Sigmoid colon (tissue), 7 donors: ENCODE measurements around the gene ZAP70. TPM values are rescaled to one million over a fixed set of nuclear protein-coding genes. Genes with fewer than 3 reads are reported as not detected.

Experiments used
- DNase-seq: peaks from one replicate; pipeline ENCODE4 v3.0.0-alpha.2; 2019
- H3K27ac ChIP-seq, 4 donors: fragments of 200-600 bp; sonication (generic); one replicate each; pipeline ENCODE4 v1.5.1; 2016 to 2019; ENCODE audit warnings: mild to moderate bottlenecking in 1 of 4
- H3K27me3 ChIP-seq, 3 donors: fragments of 200-600 bp; sonication (generic); one replicate each; pipeline ENCODE4 v1.5.1; 2019; ENCODE audit warnings: mild to moderate bottlenecking in 1 of 3
- H3K36me3 ChIP-seq, 4 donors: fragments of 200-600 bp; sonication (generic); one replicate each; pipeline ENCODE4 v1.5.1; 2016 to 2019
- H3K4me1 ChIP-seq, 4 donors: fragments of 200-600 bp; sonication (generic); one replicate each; pipeline ENCODE4 v1.5.1; 2017 to 2019
- H3K4me3 ChIP-seq, 4 donors: fragments of 200-600 bp; sonication (generic); one replicate each; pipeline ENCODE4 v1.5.1; 2017 to 2019; ENCODE audit warnings: mild to moderate bottlenecking in 2 of 4, moderate library complexity in 1 of 4
- H3K9me3 ChIP-seq, 4 donors: fragments of 200-600 bp in 3 of 4; sonication (generic) in 3 of 4; one replicate each; pipeline versions ENCODE4 v1.5.1 to v1.6.1; 2013 to 2019
- EP300 ChIP-seq, 4 donors: sonication (generic); formaldehyde crosslinking; IDR thresholded peaks; one replicate each; pipeline ENCODE4 v1.6.1; 2017; ENCODE audit warnings: antibody characterized with exemption in 4 of 4
- POLR2A ChIP-seq, 2 donors: fragments of 450-650 bp; IDR thresholded peaks; one replicate each; pipeline ENCODE4 v1.6.1; 2016; ENCODE audit warnings: antibody characterized with exemption in 2 of 2, mild to moderate bottlenecking in 2 of 2, moderate library complexity in 2 of 2
- POLR2AphosphoS5 ChIP-seq, 4 donors: sonication (generic); formaldehyde crosslinking; IDR thresholded peaks; one replicate each; pipeline ENCODE4 v1.6.1; 2017; ENCODE audit warnings: antibody characterized with exemption in 4 of 4
- WGBS, 2 donors: extraction: QIAGEN DNeasy Blood & Tissue Kit; methylation state at CpG; one replicate each; pipeline ENCODE4 v1.1.7; 2013; 5-methylcytosine and 5-hydroxymethylcytosine counted together
- intact Hi-C: fragments of 100-400 bp; cut with DNase I; formaldehyde crosslinking; loops from one replicate; pipeline ENCODE4 v1.15.1; 2023
- polyA plus RNA-seq, 3 donors: library from polyadenylated mRNA; stranded (reverse); fragments of 200-250 nt; gene quantifications; one replicate each; pipeline ENCODE4 v1.2.3, GENCODE V29; 2013
- total RNA-seq, 4 donors: library from RNA; depleted of rRNA; stranded (reverse); fragments of >200 nt; gene quantifications; one replicate each; pipeline ENCODE4 v1.1.0, GENCODE V29; 2016
- TF ChIP-seq, protein P1 (sequence below), 4 experiments: fragments of 450-650 bp in 3 of 4; fragments of 200-600 bp in 1 of 4; IDR thresholded peaks; one replicate each; pipeline ENCODE4 v1.5.1; 2016 to 2019; ENCODE audit warnings: antibody characterized with exemption in 4 of 4, mild to moderate bottlenecking in 3 of 4, moderate library complexity in 2 of 4
- donor health status: healthy with polysubstance abuse.
- donor health status: Bipolar disorder and iron deficiency.
- donor health status: healthy.

ZAP70 gene
- total and polyA plus RNA-seq, 7 donors = 1.3 to 28.0 (median 2.5) TPM; not detected in 2

- Histone ChIP-seq H3K27ac (no peak overlapping the region), H3K36me3 (no peaks in the 10 kb centered on the region), H3K9me3 (peaks cover 0 to 1% (median 0%) of the 10 kb centered on the region in 4 donors), H3K27me3 (peaks cover 0 to 18% (median 10%) of the 10 kb centered on the region in 3 donors), H3K4me3 (no peak overlapping the region), H3K4me1 (no peaks in the 10 kb centered on the region)
- TF ChIP-seq POLR2A (IDR thresholded peaks at IDR 0.05) (no peak), EP300 (IDR thresholded peaks at IDR 0.05) (no peak), POLR2AphosphoS5 (IDR thresholded peaks at IDR 0.05) (no peak)
- TF ChIP-seq, protein P1, sequence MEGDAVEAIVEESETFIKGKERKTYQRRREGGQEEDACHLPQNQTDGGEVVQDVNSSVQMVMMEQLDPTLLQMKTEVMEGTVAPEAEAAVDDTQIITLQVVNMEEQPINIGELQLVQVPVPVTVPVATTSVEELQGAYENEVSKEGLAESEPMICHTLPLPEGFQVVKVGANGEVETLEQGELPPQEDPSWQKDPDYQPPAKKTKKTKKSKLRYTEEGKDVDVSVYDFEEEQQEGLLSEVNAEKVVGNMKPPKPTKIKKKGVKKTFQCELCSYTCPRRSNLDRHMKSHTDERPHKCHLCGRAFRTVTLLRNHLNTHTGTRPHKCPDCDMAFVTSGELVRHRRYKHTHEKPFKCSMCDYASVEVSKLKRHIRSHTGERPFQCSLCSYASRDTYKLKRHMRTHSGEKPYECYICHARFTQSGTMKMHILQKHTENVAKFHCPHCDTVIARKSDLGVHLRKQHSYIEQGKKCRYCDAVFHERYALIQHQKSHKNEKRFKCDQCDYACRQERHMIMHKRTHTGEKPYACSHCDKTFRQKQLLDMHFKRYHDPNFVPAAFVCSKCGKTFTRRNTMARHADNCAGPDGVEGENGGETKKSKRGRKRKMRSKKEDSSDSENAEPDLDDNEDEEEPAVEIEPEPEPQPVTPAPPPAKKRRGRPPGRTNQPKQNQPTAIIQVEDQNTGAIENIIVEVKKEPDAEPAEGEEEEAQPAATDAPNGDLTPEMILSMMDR (IDR thresholded peaks at IDR 0.05) = no peak
- 93 to 97% methylated on average over 6 of the region's 6 CpGs for WGBS, 2 donors
- intact Hi-C loops = no loop called here
- DNase-seq = no peak
These were observed 8.9 kb downstream of the ZAP70 start for GRCh38 chr2:97722227-97722626.

GRCh38 chr2:97723156-97724072, 10.0 kb downstream of the ZAP70 start:
- Histone ChIP-seq H3K9me3 (peaks cover 0 to 1% (median 0%) of the 10 kb centered on the region in 4 donors), H3K4me3 (no peak overlapping the region), H3K27ac (no peak overlapping the region), H3K27me3 (peaks cover 0 to 18% (median 10%) of the 10 kb centered on the region in 3 donors), H3K36me3 (no peaks in the 10 kb centered on the region), H3K4me1 (no peaks in the 10 kb centered on the region)
- DNase-seq = no peak
- WGBS, 2 donors = 86 to 89% methylated on average over 37 of the region's 37 CpGs
- no peak for TF ChIP-seq POLR2AphosphoS5 (IDR thresholded peaks at IDR 0.05)
- intact Hi-C loops = no loop called here

DNA sequence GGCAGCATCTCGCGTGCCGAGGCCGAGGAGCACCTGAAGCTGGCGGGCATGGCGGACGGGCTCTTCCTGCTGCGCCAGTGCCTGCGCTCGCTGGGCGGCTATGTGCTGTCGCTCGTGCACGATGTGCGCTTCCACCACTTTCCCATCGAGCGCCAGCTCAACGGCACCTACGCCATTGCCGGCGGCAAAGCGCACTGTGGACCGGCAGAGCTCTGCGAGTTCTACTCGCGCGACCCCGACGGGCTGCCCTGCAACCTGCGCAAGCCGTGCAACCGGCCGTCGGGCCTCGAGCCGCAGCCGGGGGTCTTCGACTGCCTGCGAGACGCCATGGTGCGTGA, 10.7 kb downstream of the ZAP70 start:
- H3K27me3 ChIP-seq = peaks cover 0 to 18% (median 10%) of the 10 kb centered on the region in 3 donors
- no peak overlapping the region for H3K27ac ChIP-seq
- H3K36me3 ChIP-seq = no peaks in the 10 kb centered on the region
- TF ChIP-seq, protein P1 (IDR thresholded peaks at IDR 0.05) = no peak
- TF ChIP-seq POLR2AphosphoS5 (IDR thresholded peaks at IDR 0.05) = no peak
- TF ChIP-seq EP300 (IDR thresholded peaks at IDR 0.05) = no peak
- TF ChIP-seq POLR2A (IDR thresholded peaks at IDR 0.05) = no peak
- peaks cover 0 to 1% (median 0%) of the 10 kb centered on the region in 4 donors for H3K9me3 ChIP-seq
- DNase-seq = no peak
- intact Hi-C loops = no loop called here
- 69 to 79% methylated on average over 41 of the region's 41 CpGs for WGBS, 2 donors
- H3K4me3 ChIP-seq = no peak overlapping the region
- H3K4me1 ChIP-seq = no peaks in the 10 kb centered on the region

DNA sequence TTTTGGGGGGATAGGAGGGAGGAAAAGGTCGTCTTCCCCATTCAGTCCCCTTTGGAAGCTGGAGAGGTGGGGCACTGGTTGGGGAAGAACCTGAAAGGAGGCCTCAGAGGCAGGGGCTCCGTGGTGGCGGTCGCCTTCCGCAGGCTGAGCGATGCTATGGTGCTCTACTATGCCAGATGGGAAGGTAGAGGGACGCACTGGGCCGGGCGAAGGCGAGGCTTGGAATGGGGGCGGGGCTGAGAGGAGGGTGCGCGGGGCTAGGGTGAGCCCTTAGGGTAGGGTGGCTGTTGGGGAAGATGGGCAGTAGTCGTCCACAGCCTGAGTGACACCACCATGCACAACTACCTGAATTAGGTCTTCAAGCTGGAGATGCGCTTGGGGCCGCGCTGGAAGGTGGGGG, 11.1 kb downstream of the ZAP70 start:
- intact Hi-C loops = no loop called here
- WGBS, 2 donors = 80 to 86% methylated on average over 17 of the region's 17 CpGs
- DNase-seq = no peak
- TF ChIP-seq POLR2AphosphoS5 (IDR thresholded peaks at IDR 0.05) (no peak), POLR2A (IDR thresholded peaks at IDR 0.05) (no peak), EP300 (IDR thresholded peaks at IDR 0.05) (no peak)
- TF ChIP-seq, protein P1 (IDR thresholded peaks at IDR 0.05) = no peak
- Histone ChIP-seq H3K9me3 (peaks cover 0 to 1% (median 0%) of the 10 kb centered on the region in 4 donors), H3K4me1 (no peaks in the 10 kb centered on the region), H3K27me3 (peaks cover 0 to 18% (median 10%) of the 10 kb centered on the region in 3 donors), H3K27ac (no peak overlapping the region), H3K36me3 (no peaks in the 10 kb centered on the region), H3K4me3 (no peak overlapping the region)

DNA sequence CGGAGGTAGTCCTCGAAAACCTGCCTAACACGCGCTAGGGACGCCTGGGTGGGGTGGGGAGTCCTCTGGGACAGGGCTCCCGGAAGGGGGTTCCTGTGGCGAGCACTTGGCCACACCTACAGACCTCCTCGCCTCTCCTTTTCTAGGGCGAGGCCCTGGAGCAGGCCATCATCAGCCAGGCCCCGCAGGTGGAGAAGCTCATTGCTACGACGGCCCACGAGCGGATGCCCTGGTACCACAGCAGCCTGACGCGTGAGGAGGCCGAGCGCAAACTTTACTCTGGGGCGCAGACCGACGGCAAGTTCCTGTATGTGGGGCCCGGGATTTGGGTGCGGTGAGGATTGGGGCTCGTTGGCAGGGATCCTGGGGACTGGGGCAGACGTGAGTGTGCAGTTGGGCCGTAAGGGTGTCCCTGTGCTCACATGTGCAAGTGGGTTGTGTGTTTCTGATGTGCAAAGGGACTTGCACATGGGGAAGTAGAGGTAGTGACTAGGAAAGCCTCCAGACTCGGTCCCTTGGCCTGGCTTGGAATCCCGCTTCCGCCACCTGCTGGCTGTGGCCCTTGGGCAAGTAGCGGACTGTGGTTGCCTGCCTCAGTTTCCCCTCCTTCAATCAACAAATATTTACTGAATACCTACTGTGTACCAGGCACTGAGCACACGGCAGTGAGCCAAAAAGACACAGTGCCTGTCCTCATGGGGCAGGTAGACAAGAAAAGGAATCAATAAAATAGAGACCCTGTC, 11.7 kb downstream of the ZAP70 start:
- H3K27ac ChIP-seq = peak overlapping the region in 1 of 4 donors; percentile 49
- no peak overlapping the region for H3K4me3 ChIP-seq
- TF ChIP-seq POLR2AphosphoS5 (IDR thresholded peaks at IDR 0.05) (no peak), POLR2A (IDR thresholded peaks at IDR 0.05) (no peak), EP300 (IDR thresholded peaks at IDR 0.05) (no peak)
- TF ChIP-seq, protein P1 (IDR thresholded peaks at IDR 0.05) = no peak
- no peaks in the 10 kb centered on the region for H3K36me3 ChIP-seq
- H3K4me1 ChIP-seq = no peaks in the 10 kb centered on the region
- no peak for DNase-seq
- peaks cover 1 to 3% (median 2%) of the 10 kb centered on the region in 4 donors for H3K9me3 ChIP-seq
- intact Hi-C loops = no loop called here
- WGBS, 2 donors = 91 to 93% methylated on average over 31 of the region's 31 CpGs
- peaks cover 0 to 18% (median 10%) of the 10 kb centered on the region in 3 donors for H3K27me3 ChIP-seq
